WTC11 (cell line): ENCODE measurements around the gene ZXDC. TPM values are rescaled to one million over a fixed set of nuclear protein-coding genes. Genes with fewer than 3 reads are reported as not detected.

Source experiments
- IRF2 ChIP-seq: sonication (generic); formaldehyde crosslinking; IDR thresholded peaks from 2 replicates; pipeline ENCODE4 v1.8.0; 2022; ENCODE audit warnings: low read depth, missing genetic modification reagents, borderline replicate concordance
- JAZF1 ChIP-seq: fragments of 250-450 bp; sonication (Bioruptor Pico); IDR thresholded peaks from 2 replicates; pipeline ENCODE4 v1.9.0; 2021; ENCODE audit warnings: moderate library complexity, mild to moderate bottlenecking, inconsistent platforms
- JUN ChIP-seq: sonication (generic); formaldehyde crosslinking; IDR thresholded peaks from 2 replicates; pipeline ENCODE4 v1.8.0; 2023; ENCODE audit warnings: mild to moderate bottlenecking, missing genetic modification reagents
- MXD4 ChIP-seq: fragments of 250-450 bp; sonication (Bioruptor Pico); IDR thresholded peaks from 2 replicates; pipeline ENCODE4 v1.8.0; 2021; ENCODE audit warnings: mild to moderate bottlenecking, moderate library complexity, borderline replicate concordance
- NFATC4 ChIP-seq: fragments of 250-450 bp; sonication (Bioruptor Pico); IDR thresholded peaks from 2 replicates; pipeline ENCODE4 v1.9.0; 2021; ENCODE audit warnings: mild to moderate bottlenecking
- NFE2L1 ChIP-seq: sonication (generic); formaldehyde crosslinking; IDR thresholded peaks from 2 replicates; pipeline ENCODE4 v1.8.1; 2023; ENCODE audit warnings: missing genetic modification reagents
- OVOL2 ChIP-seq: fragments of 250-450 bp; sonication (Bioruptor Pico); IDR thresholded peaks from 2 replicates; pipeline ENCODE4 v1.9.0; 2021; ENCODE audit warnings: mild to moderate bottlenecking, borderline replicate concordance
- SMAD4 ChIP-seq: sonication (generic); formaldehyde crosslinking; IDR thresholded peaks from 2 replicates; pipeline ENCODE4 v1.8.0; 2022; ENCODE audit warnings: mild to moderate bottlenecking, missing genetic modification reagents
- TEAD1 ChIP-seq: sonication (generic); formaldehyde crosslinking; IDR thresholded peaks from 2 replicates; pipeline ENCODE4 v1.8.0; 2022; ENCODE audit warnings: mild to moderate bottlenecking, missing genetic modification reagents
- ZBTB21 ChIP-seq: sonication (generic); formaldehyde crosslinking; IDR thresholded peaks from 2 replicates; pipeline ENCODE4 v1.8.1; 2023; ENCODE audit warnings: mild to moderate bottlenecking, missing genetic modification reagents, borderline replicate concordance
- ZNF121 ChIP-seq: sonication (generic); formaldehyde crosslinking; IDR thresholded peaks from 2 replicates; pipeline ENCODE4 v1.8.0; 2023; ENCODE audit warnings: missing genetic modification reagents
- ZNF263 ChIP-seq: sonication (generic); formaldehyde crosslinking; IDR thresholded peaks from 2 replicates; pipeline ENCODE4 v1.8.1; 2022; ENCODE audit warnings: low read depth, mild to moderate bottlenecking, moderate library complexity, missing genetic modification reagents
- total RNA-seq: library from RNA; stranded (reverse); gene quantifications from 3 replicates; pipeline ENCODE4 v1.2.3, GENCODE V29; 2021
- TF ChIP-seq, protein P1 (sequence below): sonication (generic); formaldehyde crosslinking; IDR thresholded peaks from 2 replicates; pipeline ENCODE4 v1.8.0; 2023; ENCODE audit warnings: missing genetic modification reagents, mild to moderate bottlenecking, borderline replicate concordance
- TF ChIP-seq, protein P2 (sequence below): sonication (generic); formaldehyde crosslinking; IDR thresholded peaks from 2 replicates; pipeline ENCODE4 v1.8.1; 2022; ENCODE audit warnings: low read depth, mild to moderate bottlenecking, moderate library complexity, missing genetic modification reagents, borderline replicate concordance
- TF ChIP-seq, protein P3 (sequence below): fragments of 250-450 bp; sonication (Bioruptor Pico); IDR thresholded peaks from 2 replicates; pipeline ENCODE4 v2.1.2; 2022; ENCODE audit warnings: mild to moderate bottlenecking, moderate library complexity
- TF ChIP-seq, protein P4 (sequence below): sonication (generic); formaldehyde crosslinking; IDR thresholded peaks from 2 replicates; pipeline ENCODE4 v1.8.1; 2023; ENCODE audit warnings: mild to moderate bottlenecking, missing genetic modification reagents
- TF ChIP-seq, protein P5 (sequence below): sonication (generic); formaldehyde crosslinking; IDR thresholded peaks from 2 replicates; pipeline ENCODE4 v1.8.0; 2022; ENCODE audit warnings: mild to moderate bottlenecking, missing genetic modification reagents
- TF ChIP-seq, protein P6 (sequence below): fragments of 200-600 bp; IDR thresholded peaks from 2 replicates; pipeline ENCODE4 v1.8.0; 2022; ENCODE audit warnings: antibody characterized with exemption

ZXDC gene
- total RNA-seq, 1 experiment from 2014 or later = 34.7 TPM

DNA sequence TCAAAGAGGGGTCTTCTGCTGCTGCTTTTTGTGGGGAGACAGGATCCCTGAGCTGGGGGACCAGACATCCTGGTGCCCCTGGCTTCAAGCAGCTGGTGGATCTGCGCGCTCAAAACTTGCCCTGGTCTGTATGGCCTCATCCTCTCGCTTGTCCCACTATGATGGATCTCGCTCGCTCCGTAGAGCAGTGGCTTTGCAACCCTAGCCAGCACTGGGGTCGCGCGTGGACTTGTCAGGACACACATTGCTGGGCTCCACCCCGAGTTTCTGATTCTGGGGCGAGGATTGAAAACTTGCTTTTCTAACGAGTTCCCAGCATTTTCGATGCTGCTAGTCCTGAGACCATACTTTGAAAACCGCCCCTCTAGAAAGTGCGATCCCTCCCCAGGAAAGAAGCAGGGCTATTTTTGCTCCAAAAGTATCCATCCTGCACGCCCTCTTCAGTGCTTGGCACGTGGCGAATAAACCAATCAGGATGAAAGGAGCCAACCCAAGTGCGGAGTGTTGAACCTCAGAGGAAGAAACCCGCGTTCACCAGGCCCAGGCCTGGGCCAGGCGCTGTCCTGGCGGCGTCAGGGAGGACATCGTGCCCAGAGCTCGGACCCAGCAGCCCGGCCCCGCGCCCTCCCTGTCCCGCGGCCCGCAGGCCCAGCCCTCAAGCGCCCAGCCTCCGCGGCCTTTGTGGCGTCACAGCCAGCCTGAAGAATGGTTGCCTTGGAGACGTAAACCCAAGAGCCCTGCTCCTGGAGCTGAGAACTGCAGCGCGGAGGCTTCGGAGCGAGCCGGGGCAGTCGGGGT lies 81.3 kb downstream of the ZXDC start, which contains the start of gene CFAP100 (continued):
- TF ChIP-seq, protein P1, sequence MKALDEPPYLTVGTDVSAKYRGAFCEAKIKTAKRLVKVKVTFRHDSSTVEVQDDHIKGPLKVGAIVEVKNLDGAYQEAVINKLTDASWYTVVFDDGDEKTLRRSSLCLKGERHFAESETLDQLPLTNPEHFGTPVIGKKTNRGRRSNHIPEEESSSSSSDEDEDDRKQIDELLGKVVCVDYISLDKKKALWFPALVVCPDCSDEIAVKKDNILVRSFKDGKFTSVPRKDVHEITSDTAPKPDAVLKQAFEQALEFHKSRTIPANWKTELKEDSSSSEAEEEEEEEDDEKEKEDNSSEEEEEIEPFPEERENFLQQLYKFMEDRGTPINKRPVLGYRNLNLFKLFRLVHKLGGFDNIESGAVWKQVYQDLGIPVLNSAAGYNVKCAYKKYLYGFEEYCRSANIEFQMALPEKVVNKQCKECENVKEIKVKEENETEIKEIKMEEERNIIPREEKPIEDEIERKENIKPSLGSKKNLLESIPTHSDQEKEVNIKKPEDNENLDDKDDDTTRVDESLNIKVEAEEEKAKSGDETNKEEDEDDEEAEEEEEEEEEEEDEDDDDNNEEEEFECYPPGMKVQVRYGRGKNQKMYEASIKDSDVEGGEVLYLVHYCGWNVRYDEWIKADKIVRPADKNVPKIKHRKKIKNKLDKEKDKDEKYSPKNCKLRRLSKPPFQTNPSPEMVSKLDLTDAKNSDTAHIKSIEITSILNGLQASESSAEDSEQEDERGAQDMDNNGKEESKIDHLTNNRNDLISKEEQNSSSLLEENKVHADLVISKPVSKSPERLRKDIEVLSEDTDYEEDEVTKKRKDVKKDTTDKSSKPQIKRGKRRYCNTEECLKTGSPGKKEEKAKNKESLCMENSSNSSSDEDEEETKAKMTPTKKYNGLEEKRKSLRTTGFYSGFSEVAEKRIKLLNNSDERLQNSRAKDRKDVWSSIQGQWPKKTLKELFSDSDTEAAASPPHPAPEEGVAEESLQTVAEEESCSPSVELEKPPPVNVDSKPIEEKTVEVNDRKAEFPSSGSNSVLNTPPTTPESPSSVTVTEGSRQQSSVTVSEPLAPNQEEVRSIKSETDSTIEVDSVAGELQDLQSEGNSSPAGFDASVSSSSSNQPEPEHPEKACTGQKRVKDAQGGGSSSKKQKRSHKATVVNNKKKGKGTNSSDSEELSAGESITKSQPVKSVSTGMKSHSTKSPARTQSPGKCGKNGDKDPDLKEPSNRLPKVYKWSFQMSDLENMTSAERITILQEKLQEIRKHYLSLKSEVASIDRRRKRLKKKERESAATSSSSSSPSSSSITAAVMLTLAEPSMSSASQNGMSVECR (CRISPR knock-in tag) = 0 out of 2 replicates have a peak, but pooled peaks have one; percentile 66
- no peak for TF ChIP-seq NFE2L1
- TF ChIP-seq NFATC4 (CRISPR knock-in tag) = no peak
- TF ChIP-seq, protein P2, sequence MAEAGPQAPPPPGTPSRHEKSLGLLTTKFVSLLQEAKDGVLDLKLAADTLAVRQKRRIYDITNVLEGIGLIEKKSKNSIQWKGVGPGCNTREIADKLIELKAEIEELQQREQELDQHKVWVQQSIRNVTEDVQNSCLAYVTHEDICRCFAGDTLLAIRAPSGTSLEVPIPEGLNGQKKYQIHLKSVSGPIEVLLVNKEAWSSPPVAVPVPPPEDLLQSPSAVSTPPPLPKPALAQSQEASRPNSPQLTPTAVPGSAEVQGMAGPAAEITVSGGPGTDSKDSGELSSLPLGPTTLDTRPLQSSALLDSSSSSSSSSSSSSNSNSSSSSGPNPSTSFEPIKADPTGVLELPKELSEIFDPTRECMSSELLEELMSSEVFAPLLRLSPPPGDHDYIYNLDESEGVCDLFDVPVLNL (CRISPR knock-in tag) = no peak
- TF ChIP-seq, protein P3, sequence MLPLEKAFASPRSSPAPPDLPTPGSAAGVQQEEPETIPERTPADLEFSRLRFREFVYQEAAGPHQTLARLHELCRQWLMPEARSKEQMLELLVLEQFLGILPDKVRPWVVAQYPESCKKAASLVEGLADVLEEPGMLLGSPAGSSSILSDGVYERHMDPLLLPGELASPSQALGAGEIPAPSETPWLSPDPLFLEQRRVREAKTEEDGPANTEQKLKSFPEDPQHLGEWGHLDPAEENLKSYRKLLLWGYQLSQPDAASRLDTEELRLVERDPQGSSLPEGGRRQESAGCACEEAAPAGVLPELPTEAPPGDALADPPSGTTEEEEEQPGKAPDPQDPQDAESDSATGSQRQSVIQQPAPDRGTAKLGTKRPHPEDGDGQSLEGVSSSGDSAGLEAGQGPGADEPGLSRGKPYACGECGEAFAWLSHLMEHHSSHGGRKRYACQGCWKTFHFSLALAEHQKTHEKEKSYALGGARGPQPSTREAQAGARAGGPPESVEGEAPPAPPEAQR (CRISPR knock-in tag) = no peak
- TF ChIP-seq, protein P4, sequence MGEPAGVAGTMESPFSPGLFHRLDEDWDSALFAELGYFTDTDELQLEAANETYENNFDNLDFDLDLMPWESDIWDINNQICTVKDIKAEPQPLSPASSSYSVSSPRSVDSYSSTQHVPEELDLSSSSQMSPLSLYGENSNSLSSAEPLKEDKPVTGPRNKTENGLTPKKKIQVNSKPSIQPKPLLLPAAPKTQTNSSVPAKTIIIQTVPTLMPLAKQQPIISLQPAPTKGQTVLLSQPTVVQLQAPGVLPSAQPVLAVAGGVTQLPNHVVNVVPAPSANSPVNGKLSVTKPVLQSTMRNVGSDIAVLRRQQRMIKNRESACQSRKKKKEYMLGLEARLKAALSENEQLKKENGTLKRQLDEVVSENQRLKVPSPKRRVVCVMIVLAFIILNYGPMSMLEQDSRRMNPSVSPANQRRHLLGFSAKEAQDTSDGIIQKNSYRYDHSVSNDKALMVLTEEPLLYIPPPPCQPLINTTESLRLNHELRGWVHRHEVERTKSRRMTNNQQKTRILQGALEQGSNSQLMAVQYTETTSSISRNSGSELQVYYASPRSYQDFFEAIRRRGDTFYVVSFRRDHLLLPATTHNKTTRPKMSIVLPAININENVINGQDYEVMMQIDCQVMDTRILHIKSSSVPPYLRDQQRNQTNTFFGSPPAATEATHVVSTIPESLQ (CRISPR knock-in tag) = no peak
- no peak for TF ChIP-seq ZNF121
- no peak for TF ChIP-seq JAZF1
- 0 out of 2 replicates have a peak, but pooled peaks have one; percentile 28 for TF ChIP-seq JUN (CRISPR knock-in tag)
- TF ChIP-seq, protein P5, sequence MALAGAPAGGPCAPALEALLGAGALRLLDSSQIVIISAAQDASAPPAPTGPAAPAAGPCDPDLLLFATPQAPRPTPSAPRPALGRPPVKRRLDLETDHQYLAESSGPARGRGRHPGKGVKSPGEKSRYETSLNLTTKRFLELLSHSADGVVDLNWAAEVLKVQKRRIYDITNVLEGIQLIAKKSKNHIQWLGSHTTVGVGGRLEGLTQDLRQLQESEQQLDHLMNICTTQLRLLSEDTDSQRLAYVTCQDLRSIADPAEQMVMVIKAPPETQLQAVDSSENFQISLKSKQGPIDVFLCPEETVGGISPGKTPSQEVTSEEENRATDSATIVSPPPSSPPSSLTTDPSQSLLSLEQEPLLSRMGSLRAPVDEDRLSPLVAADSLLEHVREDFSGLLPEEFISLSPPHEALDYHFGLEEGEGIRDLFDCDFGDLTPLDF (CRISPR knock-in tag) = peak; percentile 43; the same call in 1 of the 2 replicates
- TF ChIP-seq TEAD1 (CRISPR knock-in tag) = 0 out of 2 replicates have a peak, but pooled peaks have one; percentile 54
- TF ChIP-seq ZNF263 (CRISPR knock-in tag) = no peak
- TF ChIP-seq, protein P6, sequence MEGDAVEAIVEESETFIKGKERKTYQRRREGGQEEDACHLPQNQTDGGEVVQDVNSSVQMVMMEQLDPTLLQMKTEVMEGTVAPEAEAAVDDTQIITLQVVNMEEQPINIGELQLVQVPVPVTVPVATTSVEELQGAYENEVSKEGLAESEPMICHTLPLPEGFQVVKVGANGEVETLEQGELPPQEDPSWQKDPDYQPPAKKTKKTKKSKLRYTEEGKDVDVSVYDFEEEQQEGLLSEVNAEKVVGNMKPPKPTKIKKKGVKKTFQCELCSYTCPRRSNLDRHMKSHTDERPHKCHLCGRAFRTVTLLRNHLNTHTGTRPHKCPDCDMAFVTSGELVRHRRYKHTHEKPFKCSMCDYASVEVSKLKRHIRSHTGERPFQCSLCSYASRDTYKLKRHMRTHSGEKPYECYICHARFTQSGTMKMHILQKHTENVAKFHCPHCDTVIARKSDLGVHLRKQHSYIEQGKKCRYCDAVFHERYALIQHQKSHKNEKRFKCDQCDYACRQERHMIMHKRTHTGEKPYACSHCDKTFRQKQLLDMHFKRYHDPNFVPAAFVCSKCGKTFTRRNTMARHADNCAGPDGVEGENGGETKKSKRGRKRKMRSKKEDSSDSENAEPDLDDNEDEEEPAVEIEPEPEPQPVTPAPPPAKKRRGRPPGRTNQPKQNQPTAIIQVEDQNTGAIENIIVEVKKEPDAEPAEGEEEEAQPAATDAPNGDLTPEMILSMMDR = no peak
- no peak for TF ChIP-seq SMAD4
- no peak for TF ChIP-seq ZBTB21 (CRISPR knock-in tag)
- TF ChIP-seq OVOL2 (CRISPR knock-in tag) = no peak
- no peak for TF ChIP-seq IRF2 (CRISPR knock-in tag)
- TF ChIP-seq MXD4 (CRISPR knock-in tag) = no peak
